Activated CD4-positive, alpha-beta T cell treated with anti-CD3 and anti-CD28 coated beads, Interleukin-2, amount 50 U/mL, for 16 hours (primary cell): Measurements from ENCODE around the gene ACIN1.

Source experiments
- DNase-seq: peaks from one replicate; pipeline ENCODE4 v3.0.0-alpha.2; 2020

The ACIN1 gene

GRCh38 chr14:23105348-23105824 lies 10.4 kb upstream of the ACIN1 start:
- DNase-seq, result no peak

GRCh38 chr14:23104591-23105347 lies 9.8 kb upstream of the ACIN1 start, which contains the start of gene CIROP:
Gene CIROP (minus strand): TSS chr14:23104989. CDS start chr14:23104920, 69 bp downstream.
- DNase-seq, result no peak

GRCh38 chr14:23104070-23104590 lies 9.2 kb upstream of the ACIN1 start:
- no peak for DNase-seq

- no peak for DNase-seq
Measured at GRCh38 chr14:23103581-23103980, 8.6 kb upstream of the ACIN1 start.

- no peak for DNase-seq
Measured at GRCh38 chr14:23102801-23103200, 7.9 kb upstream of the ACIN1 start.

GRCh38 chr14:23101986-23102625 lies 7.2 kb upstream of the ACIN1 start:
- DNase-seq, result no peak

- DNase-seq, result no peak
Measured at GRCh38 chr14:23101213-23101970, 6.5 kb upstream of the ACIN1 start.

- no peak for DNase-seq
Measured at GRCh38 chr14:23099212-23099861, 4.4 kb upstream of the ACIN1 start.

GRCh38 chr14:23097786-23098185 lies 2.9 kb upstream of the ACIN1 start:
- DNase-seq, result no peak

- peak; percentile 100 for DNase-seq
Measured at GRCh38 chr14:23095196-23096108, 516 bp upstream of the ACIN1 start, which contains the start of gene C14orf119. Gene C14orf119 (plus strand): TSS chr14:23095505. CDS start chr14:23097659, 2,154 bp downstream.

- DNase-seq, result no peak
Measured at GRCh38 chr14:23093991-23094665, 808 bp downstream of the ACIN1 start.

- no peak for DNase-seq
Measured at GRCh38 chr14:23093526-23093925, 1.4 kb downstream of the ACIN1 start.

GRCh38 chr14:23093104-23093503 lies 1.8 kb downstream of the ACIN1 start:
- DNase-seq, result no peak

- no peak for DNase-seq
Measured at GRCh38 chr14:23091294-23092225, 3.4 kb downstream of the ACIN1 start.

GRCh38 chr14:23090254-23090636 lies 4.7 kb downstream of the ACIN1 start:
- no peak for DNase-seq

GRCh38 chr14:23089498-23090253 lies 5.3 kb downstream of the ACIN1 start:
- no peak for DNase-seq

GRCh38 chr14:23086565-23086964 lies 8.4 kb downstream of the ACIN1 start:
- DNase-seq, result no peak

- peak; percentile 24 for DNase-seq
Measured at GRCh38 chr14:23085458-23085857, 9.5 kb downstream of the ACIN1 start.

GRCh38 chr14:23080474-23080873 lies 14.5 kb downstream of the ACIN1 start:
- DNase-seq, result no peak
